H54 (cell line): ENCODE data around the gene DAAM1.
A peak's percentile ranks its signal among the peaks of the same experiment; 100 is the strongest.

Source experiments
- DNase-seq: peaks from one replicate; pipeline ENCODE4 v3.0.0; 2011; ENCODE audit warnings: low spot score, mixed read lengths; ENCODE audit not compliant: insufficient read length
- FAIRE-seq: peaks from 3 replicates; lab custom pipeline; 2011; peaks lifted over from hg19 to GRCh38; lab: Jason Lieb, UNC
- POLR2A ChIP-seq: IDR thresholded peaks from 2 replicates; pipeline ENCODE4 v1.6.1; 2011; ENCODE audit warnings: low read depth, mild to moderate bottlenecking, low read length

Gene DAAM1

DNA sequence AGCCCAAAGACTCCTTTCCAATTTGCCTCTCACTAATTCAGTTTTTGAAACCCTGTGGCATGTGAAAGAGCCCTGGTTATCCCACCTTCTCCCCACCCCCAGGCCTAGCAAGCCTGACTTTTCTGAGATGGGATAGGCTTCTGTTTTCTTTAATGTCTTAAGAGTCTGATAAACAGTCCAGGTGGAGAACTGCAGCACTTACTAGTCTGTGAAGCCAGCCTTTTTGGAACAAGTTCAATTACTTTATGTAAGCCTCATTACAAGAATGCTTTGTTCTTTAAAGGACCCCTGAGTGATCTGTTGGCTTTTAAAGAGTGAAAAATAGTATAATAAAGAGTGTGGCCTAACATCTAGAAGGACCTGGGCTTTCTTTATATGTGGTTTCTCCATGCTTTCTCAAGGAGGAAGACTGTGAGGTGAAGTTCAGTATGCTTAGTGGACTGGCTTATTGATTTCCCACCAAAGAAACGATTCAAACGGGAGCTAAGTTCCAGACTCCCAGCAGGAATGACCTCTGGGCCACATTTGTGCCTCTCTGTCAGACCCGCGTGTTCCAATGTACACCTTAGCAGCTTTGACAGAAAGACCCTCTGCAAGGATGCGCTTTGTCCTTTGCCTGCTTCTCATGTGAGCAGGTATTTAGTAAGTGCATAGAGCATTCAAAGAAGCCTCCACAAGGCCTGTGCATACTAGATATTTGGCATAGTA, 129.5 kb downstream of the DAAM1 start:
- TF ChIP-seq POLR2A = no peak

GRCh38 chr14:59318908-59319307, 130.4 kb downstream of the DAAM1 start:
- TF ChIP-seq POLR2A = no peak
- no peak for DNase-seq
- FAIRE-seq = no peak

More for the DNA sequence above, 129.5 kb downstream of the DAAM1 start:
- FAIRE-seq (no peak), DNase-seq (no peak)

DNA sequence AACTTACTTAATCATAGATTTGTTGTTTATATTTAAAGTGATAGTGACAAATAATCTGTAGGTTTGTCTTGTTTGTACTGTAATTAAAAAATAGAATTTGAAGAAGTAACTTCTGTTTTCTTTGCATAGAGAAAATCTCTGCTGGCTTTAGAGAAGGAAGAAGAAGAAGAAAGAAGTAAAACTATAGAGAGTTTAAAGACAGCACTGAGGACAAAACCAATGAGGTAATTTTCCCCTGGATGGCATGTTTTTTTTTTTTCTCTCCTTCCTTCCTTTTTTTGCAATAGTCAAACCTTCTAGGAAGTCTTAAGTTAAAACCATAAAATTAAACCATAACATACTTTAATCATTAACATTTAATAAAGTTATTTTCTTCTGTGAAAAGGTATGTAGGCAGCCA, 131.9 kb downstream of the DAAM1 start:
- FAIRE-seq (no peak), DNase-seq (no peak)
- no peak for TF ChIP-seq POLR2A

- FAIRE-seq = no peak
These were observed 132.5 kb downstream of the DAAM1 start for GRCh38 chr14:59320763-59321625.

DNA sequence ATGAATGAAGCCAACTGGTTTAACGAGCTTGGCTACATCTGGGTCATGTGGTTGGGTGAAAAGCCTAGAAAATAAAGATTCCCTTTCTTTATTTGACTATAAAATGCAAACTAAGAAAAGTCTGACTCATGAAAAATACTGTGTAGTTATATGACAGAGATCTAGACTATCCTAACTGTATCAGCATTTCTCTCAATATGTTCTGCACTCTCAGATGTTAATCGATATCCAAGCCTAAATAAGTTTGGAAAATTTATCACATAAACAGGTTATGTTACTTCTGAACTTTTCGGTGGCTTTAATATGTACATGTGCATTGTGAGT, 133.1 kb downstream of the DAAM1 start:
- DNase-seq (no peak), FAIRE-seq (no peak)
- no peak for TF ChIP-seq POLR2A

More at GRCh38 chr14:59320763-59321625, 132.5 kb downstream of the DAAM1 start:
- DNase-seq = no peak
- TF ChIP-seq POLR2A = no peak

DNA sequence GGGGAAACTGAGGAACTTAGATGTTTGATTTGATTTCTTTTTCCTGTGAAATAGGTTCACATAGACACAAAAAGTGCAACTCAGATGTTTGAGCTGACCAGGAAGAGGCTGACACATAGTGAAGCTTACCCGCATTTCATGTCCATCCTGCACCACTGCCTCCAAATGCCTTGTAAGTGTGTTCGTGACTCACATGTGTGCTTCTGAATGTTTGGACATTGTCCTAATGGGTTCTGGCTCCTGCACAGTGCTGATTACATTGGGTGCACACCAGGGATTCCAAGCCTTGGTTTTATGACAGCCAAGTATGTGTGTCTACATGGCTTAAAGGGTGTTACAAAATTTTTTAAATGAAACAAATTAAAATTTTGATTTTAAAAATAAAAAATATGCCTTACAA, 137.4 kb downstream of the DAAM1 start:
- DNase-seq (no peak), FAIRE-seq (no peak)

GRCh38 chr14:59328454-59328853, 140.0 kb downstream of the DAAM1 start:
- DNase-seq (no peak), FAIRE-seq (no peak)

More for the DNA sequence above, 137.4 kb downstream of the DAAM1 start:
- no peak for TF ChIP-seq POLR2A

GRCh38 chr14:59330455-59330854, 142.0 kb downstream of the DAAM1 start:
- TF ChIP-seq POLR2A = no peak
- no peak for FAIRE-seq
- DNase-seq = no peak

More at GRCh38 chr14:59328454-59328853, 140.0 kb downstream of the DAAM1 start:
- no peak for TF ChIP-seq POLR2A

DNA sequence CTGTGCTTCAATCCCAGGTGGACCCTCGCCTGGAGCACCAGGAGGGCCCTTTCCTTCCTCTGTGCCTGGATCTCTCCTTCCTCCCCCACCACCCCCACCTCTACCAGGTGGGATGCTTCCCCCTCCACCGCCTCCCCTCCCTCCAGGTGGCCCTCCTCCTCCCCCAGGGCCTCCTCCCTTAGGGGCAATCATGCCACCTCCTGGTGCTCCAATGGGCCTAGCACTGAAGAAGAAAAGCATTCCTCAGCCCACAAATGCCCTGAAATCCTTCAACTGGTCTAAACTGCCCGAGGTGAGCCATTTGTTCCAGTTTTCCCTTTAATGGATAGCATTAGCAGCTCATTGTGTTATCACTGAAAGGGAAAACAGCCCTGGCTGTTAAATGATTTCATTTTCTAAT, 142.8 kb downstream of the DAAM1 start:
- FAIRE-seq (no peak), DNase-seq (no peak)
- no peak for TF ChIP-seq POLR2A

DNA sequence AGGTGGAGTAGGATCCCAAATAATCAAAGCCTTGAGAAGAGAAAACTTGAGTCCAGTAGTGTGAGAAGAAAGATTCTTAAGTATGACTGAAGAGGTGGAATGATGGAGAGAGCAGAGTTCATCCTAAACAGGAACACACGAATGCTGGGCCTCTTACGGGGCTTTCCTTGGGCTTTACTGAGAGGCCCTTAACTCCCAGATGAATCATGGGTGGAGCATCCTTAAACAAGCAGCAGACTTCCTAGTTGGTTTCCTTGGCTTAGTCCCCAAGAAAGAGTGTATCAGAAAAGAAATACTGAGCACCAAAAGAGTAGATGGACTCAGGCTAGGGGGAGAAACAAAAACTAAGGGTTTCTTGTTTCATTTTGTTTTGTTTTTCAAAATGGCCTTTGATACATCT, 144.3 kb downstream of the DAAM1 start:
- FAIRE-seq = peak; percentile 50
- no peak for TF ChIP-seq POLR2A
- DNase-seq = no peak

DNA sequence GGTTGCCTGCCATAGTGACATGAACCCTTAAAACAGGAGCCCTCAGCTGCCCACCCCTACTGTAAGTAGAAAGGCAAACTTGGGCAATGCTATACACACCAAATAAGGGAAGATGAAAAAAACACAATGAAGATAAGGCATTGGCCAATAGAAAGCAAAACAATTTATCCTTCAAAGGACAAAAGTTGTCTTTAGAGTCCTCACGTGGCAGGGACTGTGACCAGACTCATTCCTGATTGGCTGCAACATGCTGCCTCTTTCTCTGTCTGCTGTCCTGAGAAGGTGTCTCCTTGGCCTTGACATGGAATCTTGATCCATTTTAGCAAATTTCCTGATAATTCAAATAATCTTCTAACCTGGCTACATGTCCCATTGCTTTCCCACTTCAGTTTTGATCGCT, 144.8 kb downstream of the DAAM1 start:
- FAIRE-seq = no peak
- DNase-seq = no peak
- no peak for TF ChIP-seq POLR2A

DNA sequence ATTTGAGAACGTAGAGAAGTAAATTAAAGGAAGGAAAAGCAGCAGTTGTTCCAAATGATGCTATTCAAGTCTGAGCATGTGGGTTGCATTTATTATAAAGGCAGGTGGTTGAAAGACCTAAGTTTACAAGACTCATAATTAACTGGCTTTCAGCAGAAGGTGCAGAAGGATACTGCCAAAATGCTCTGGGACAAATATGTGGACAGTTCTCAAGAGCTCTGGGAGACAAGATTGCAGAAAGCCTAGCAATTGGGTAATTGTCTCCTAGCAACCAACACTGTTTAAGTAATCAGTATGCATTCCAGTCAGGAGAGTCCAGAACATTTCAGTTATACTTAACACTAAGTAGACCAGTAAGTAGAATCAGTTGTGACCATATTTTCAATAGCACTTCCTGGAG, 145.2 kb downstream of the DAAM1 start:
- no peak for DNase-seq
- TF ChIP-seq POLR2A = no peak
- FAIRE-seq = no peak

DNA sequence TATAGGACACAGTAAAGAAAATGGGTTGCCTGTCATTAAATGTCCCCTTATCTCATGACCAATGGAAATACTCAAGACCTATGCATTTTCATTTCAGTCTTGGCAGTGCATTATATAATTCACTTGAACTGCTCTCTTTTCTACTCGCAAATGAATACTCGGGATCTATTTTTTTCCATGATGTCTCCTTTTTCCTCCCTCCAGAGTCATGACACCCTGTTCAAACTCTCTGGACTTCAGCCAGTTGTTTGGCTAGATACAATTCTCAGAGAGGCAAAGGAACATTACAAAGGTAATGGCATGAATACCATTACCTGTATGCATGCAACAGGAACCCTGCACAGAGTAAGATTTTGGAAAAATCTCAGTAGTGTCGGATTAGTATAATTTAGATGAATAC, 145.8 kb downstream of the DAAM1 start:
- FAIRE-seq = no peak
- DNase-seq = no peak
- no peak for TF ChIP-seq POLR2A

DNA sequence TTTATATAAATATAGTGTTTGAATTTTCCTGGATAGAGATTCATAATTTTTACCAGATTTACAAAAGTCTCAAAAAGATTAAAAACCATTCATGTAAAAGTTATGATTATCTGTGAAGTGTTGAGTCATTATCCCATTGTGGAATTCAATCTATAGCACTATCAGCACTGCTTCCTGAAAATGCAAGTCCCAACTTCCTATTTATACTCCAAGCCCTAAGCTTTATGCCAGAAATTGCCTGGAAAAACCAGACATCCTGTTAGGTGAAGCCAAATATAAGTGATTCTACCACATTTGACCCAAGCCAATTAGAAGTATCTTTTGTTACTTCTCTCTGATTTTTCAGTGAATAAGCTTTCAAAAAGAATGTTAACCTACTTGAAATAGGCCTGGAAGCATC, 147.6 kb downstream of the DAAM1 start:
- no peak for DNase-seq
- no peak for FAIRE-seq
- no peak for TF ChIP-seq POLR2A
